ENCODE measurements around the gene ISY1. TPM values are rescaled to one million over a fixed set of nuclear protein-coding genes. Genes with fewer than 3 reads are reported as not detected.
"Not testable (repeated sequence)": the region's sequence is repeated elsewhere in the genome, so short reads cannot be mapped to it uniquely, and the experiment has no call there.

ISY1 gene
- total RNA-seq, 1 experiment from 2014 or later = 35.6 TPM

DNA sequence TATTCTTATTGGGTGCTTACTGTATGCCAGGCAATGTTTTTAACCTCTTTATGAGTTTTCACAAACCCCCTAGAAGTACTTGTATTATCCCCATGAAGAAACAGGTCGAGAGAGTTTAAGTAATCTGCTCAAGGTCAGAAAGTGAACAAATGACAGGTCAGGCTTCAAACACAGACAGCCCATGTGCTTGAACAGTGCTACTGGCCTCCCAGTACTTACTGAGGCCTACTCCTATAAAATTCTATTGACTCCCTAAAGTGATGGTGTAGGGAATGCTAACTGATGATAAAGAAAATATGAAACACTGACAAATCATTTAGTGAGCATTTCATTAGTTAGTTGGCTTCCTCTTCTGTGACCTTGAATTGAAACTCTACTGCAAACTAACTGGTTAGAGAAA, 27.0 kb upstream of the ISY1 start:
- H3K4me3 ChIP-seq (ENCODE audit: low read depth, low read length) = no peak overlapping the region
- Mint-ChIP-seq H3K36me3 (ENCODE audit: insufficient read depth, unreplicated experiment) (peaks cover 13% of the 10 kb centered on the region), H3K4me1 (ENCODE audit: low read depth, unreplicated experiment) (no peaks in the 10 kb centered on the region), H3K27me3 (ENCODE audit: insufficient read depth, unreplicated experiment) (no peaks in the 10 kb centered on the region), H3K4me3 (ENCODE audit: unreplicated experiment) (no peak overlapping the region), H3K27ac (ENCODE audit: unreplicated experiment) (no peak overlapping the region), H3K9me3 (ENCODE audit: unreplicated experiment) (no peaks in the 10 kb centered on the region)
- no peak for TF ChIP-seq CTCF (IDR thresholded peaks at IDR 0.05; ENCODE audit: insufficient read depth in 1 of 2, low read depth in 1 of 2, low read length in 1 of 2, severe bottlenecking in 1 of 2, unreplicated experiment in 1 of 2)
- BruUV-seq (replicated peaks) = no TSS peak
- ChIA-PET POLR2A (no interaction called here), CTCF (no interaction called here)
- intact Hi-C loops (cut with micrococcal nuclease; ENCODE audit: unreplicated experiment) = no loop called here
- H3K4me1 ChIP-seq = no peaks in the 10 kb centered on the region
- H3K9me3 ChIP-seq = no peaks in the 10 kb centered on the region
- no peak for DNase-seq
- H3K36me3 ChIP-seq (ENCODE audit: control insufficient read depth, insufficient read depth, low read length) = no peaks in the 10 kb centered on the region
- H3K27me3 ChIP-seq (replicated peaks; ENCODE audit: control insufficient read depth, insufficient read depth, low read length) = no peaks in the 10 kb centered on the region

DNA sequence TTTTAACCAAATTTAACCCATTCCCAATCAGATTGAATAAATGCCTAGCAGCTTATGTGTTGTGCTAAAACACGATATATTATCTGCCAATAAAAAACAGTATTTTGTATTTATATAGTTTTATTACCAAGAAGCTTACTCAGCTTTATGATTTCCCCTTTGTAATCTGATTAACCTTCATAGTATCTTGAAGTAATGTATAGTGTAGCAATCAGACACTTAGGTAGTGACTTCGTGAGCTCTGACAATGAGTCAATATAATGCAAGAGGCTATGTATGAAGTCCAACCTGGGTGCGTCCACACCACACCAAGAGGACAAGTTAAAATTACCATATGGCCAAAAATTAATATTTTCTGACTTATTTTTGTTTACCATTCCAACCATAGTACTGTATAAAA, 24.9 kb upstream of the ISY1 start:
- Histone ChIP-seq H3K9me3 (no peaks in the 10 kb centered on the region), H3K27me3 (replicated peaks; ENCODE audit: control insufficient read depth, insufficient read depth, low read length) (no peaks in the 10 kb centered on the region), H3K4me1 (peaks cover 8% of the 10 kb centered on the region), H3K4me3 (ENCODE audit: low read depth, low read length) (no peak overlapping the region), H3K36me3 (ENCODE audit: control insufficient read depth, insufficient read depth, low read length) (no peaks in the 10 kb centered on the region)
- Mint-ChIP-seq H3K27me3 (ENCODE audit: insufficient read depth, unreplicated experiment) (no peaks in the 10 kb centered on the region), H3K4me3 (ENCODE audit: unreplicated experiment) (no peak overlapping the region), H3K9me3 (ENCODE audit: unreplicated experiment) (no peaks in the 10 kb centered on the region), H3K4me1 (ENCODE audit: low read depth, unreplicated experiment) (no peaks in the 10 kb centered on the region), H3K36me3 (ENCODE audit: insufficient read depth, unreplicated experiment) (peaks cover 34% of the 10 kb centered on the region), H3K27ac (ENCODE audit: unreplicated experiment) (no peak overlapping the region)
- ChIA-PET CTCF (no interaction called here), POLR2A (interaction anchor here (0.6 to 1.0 kb wide), 2 partner anchors 39 to 64 kb away, joined by 3 to 10 read pairs; partner anchors contain the start of gene COPG1)
- no TSS peak for BruUV-seq (replicated peaks)
- intact Hi-C loops (cut with micrococcal nuclease; ENCODE audit: unreplicated experiment) = no loop called here
- no peak for TF ChIP-seq CTCF (IDR thresholded peaks at IDR 0.05; ENCODE audit: insufficient read depth in 1 of 2, low read depth in 1 of 2, low read length in 1 of 2, severe bottlenecking in 1 of 2, unreplicated experiment in 1 of 2)
- no peak for DNase-seq

- peak overlapping the region; percentile 81; the same call in 1 of the 2 replicates for H3K4me3 ChIP-seq (ENCODE audit: low read depth, low read length)
- H3K9me3 ChIP-seq; CTCF ChIA-PET; H3K9me3 Mint-ChIP-seq (ENCODE audit: unreplicated experiment); H3K4me1 ChIP-seq; DNase-seq; H3K27me3 Mint-ChIP-seq (ENCODE audit: insufficient read depth, unreplicated experiment); H3K27me3 ChIP-seq (replicated peaks; ENCODE audit: control insufficient read depth, insufficient read depth, low read length); BruUV-seq (replicated peaks); H3K4me1 Mint-ChIP-seq (ENCODE audit: low read depth, unreplicated experiment); H3K36me3 ChIP-seq (ENCODE audit: control insufficient read depth, insufficient read depth, low read length); intact Hi-C loops (cut with micrococcal nuclease; ENCODE audit: unreplicated experiment): not testable (repeated sequence)
- Mint-ChIP-seq H3K4me3 (ENCODE audit: unreplicated experiment) (peak overlapping the region; percentile 84), H3K36me3 (ENCODE audit: insufficient read depth, unreplicated experiment) (peaks cover 41% of the 10 kb centered on the region), H3K27ac (ENCODE audit: unreplicated experiment) (peak overlapping the region; percentile 94)
- POLR2A ChIA-PET = interaction anchor here (1.0 kb wide), 1 partner anchor 64 kb away, joined by 3 read pairs; the partner anchor contains the start of gene COPG1
These were observed 24.1 kb upstream of the ISY1 start for GRCh38 chr3:129184784-129185542.
